HepG2 (cell line): ENCODE results near the gene LCE3D.

ENCODE experiments used
- ATF2 ChIP-seq: sonication (generic); formaldehyde crosslinking; IDR thresholded peaks from 2 replicates; pipeline ENCODE4 v1.4.0; 2020; ENCODE audit warnings: missing genetic modification reagents
- CHD2 ChIP-seq: IDR thresholded peaks from 2 replicates; pipeline ENCODE4 v1.6.1; 2011; ENCODE audit warnings: low read depth, low read length, improper control_type of control experiment
- CTCF ChIP-seq: sonication (generic); formaldehyde crosslinking; IDR thresholded peaks from 2 replicates; pipeline ENCODE4 v1.5.0; 2020; ENCODE audit warnings: mild to moderate bottlenecking, missing genetic modification reagents, moderate library complexity
- HCFC1 ChIP-seq: fragments of 150-350 bp; IDR thresholded peaks from 2 replicates; pipeline ENCODE4 v1.6.1; 2014; ENCODE audit warnings: low read depth, low read length
- JUN ChIP-seq: sonication (generic); formaldehyde crosslinking; IDR thresholded peaks from 2 replicates; pipeline ENCODE4 v1.4.0; 2020; ENCODE audit warnings: mild to moderate bottlenecking, missing genetic modification reagents
- PBX2 ChIP-seq: IDR thresholded peaks from 2 replicates; pipeline ENCODE4 v1.6.1; 2016; ENCODE audit warnings: control low read depth
- PBX3 ChIP-seq: sonication (generic); formaldehyde crosslinking; IDR thresholded peaks from 2 replicates; pipeline ENCODE4 v1.8.1; 2023; ENCODE audit warnings: missing genetic modification reagents, inconsistent platforms, borderline replicate concordance
- PRMT3 ChIP-seq: sonication (generic); formaldehyde crosslinking; IDR thresholded peaks from 2 replicates; pipeline ENCODE4 v1.8.1; 2022; ENCODE audit warnings: low read depth, mild to moderate bottlenecking, moderate library complexity, missing genetic modification reagents, borderline replicate concordance
- RFX5 ChIP-seq: IDR thresholded peaks from 2 replicates; pipeline ENCODE4 v1.6.1; 2011; ENCODE audit warnings: low read depth, low read length, improper control_type of control experiment
- RXRB ChIP-seq: IDR thresholded peaks from 2 replicates; pipeline ENCODE4 v1.6.1; 2016; ENCODE audit warnings: borderline replicate concordance, missing genetic modification reagents, missing compliant biosample characterization
- SMC3 ChIP-seq: IDR thresholded peaks from 2 replicates; pipeline ENCODE4 v1.6.1; 2011; ENCODE audit warnings: low read length, improper control_type of control experiment
- ZNF605 ChIP-seq: sonication (generic); formaldehyde crosslinking; IDR thresholded peaks from 2 replicates; pipeline ENCODE4 v1.8.0; 2022; ENCODE audit warnings: mild to moderate bottlenecking, missing genetic modification reagents
- ZZZ3 ChIP-seq: sonication (generic); formaldehyde crosslinking; IDR thresholded peaks from 2 replicates; pipeline ENCODE4 v1.4.0; 2020; ENCODE audit warnings: missing genetic modification reagents, mild to moderate bottlenecking, borderline replicate concordance

GRCh38 chr1:152626744-152627143 lies 46.4 kb upstream of the LCE3D start:
- TF ChIP-seq CTCF (CRISPR knock-in tag) (no peak), ZZZ3 (CRISPR knock-in tag) (no peak), RFX5 (no peak), JUN (CRISPR knock-in tag) (no peak), SMC3 (no peak), RXRB (CRISPR knock-in tag) (no peak), ATF2 (no peak), PBX3 (CRISPR knock-in tag) (no peak), PRMT3 (no peak), CHD2 (no peak), ZNF605 (CRISPR knock-in tag) (no peak), PBX2 (CRISPR knock-in tag) (no peak), HCFC1 (no peak)
